ENCODE data around the gene ELOVL2.

DNA sequence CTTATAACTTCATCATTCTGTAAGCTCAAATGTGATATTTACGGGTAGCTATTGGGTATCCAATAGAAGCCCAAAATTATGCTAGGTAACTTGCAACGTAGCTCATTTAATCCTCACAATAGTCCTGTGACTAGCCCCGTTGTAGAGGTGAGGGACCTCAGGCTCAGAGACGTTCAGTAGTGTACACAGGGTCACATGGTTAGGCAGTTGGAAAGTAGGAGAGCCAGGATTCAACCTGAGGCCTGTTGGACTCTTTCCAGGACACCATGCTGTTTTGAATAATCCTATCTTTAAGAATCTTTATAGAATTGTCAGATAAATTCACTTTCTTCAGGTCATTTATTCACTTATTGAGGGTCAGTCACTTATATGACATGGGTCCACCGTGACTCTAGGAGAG lies 9.2 kb upstream of the ELOVL2 start:
- TF ChIP-seq, protein P1, sequence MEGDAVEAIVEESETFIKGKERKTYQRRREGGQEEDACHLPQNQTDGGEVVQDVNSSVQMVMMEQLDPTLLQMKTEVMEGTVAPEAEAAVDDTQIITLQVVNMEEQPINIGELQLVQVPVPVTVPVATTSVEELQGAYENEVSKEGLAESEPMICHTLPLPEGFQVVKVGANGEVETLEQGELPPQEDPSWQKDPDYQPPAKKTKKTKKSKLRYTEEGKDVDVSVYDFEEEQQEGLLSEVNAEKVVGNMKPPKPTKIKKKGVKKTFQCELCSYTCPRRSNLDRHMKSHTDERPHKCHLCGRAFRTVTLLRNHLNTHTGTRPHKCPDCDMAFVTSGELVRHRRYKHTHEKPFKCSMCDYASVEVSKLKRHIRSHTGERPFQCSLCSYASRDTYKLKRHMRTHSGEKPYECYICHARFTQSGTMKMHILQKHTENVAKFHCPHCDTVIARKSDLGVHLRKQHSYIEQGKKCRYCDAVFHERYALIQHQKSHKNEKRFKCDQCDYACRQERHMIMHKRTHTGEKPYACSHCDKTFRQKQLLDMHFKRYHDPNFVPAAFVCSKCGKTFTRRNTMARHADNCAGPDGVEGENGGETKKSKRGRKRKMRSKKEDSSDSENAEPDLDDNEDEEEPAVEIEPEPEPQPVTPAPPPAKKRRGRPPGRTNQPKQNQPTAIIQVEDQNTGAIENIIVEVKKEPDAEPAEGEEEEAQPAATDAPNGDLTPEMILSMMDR (IDR thresholded peaks at IDR 0.05), result no peak
- TF ChIP-seq EZH2 (IDR thresholded peaks at IDR 0.05; ENCODE audit: borderline replicate concordance, insufficient read depth, low read depth, low read length, poor library complexity, severe bottlenecking), result no peak

All from B cell (primary cell).